NCI-H1930 (cell line): ENCODE data around the gene TRERF1.
"Not testable (repeated sequence)": the region's sequence is repeated elsewhere in the genome, so short reads cannot be mapped to it uniquely, and the experiment has no call there.

Source experiments
- DNase-seq, 2 experiments: peaks; one replicate each; lab custom pipeline; 2025; lab: John Stamatoyannopoulos, UW

The TRERF1 gene

GRCh38 chr6:42222448-42222847 lies 229.3 kb downstream of the TRERF1 start:
- DNase-seq = no peak

DNA sequence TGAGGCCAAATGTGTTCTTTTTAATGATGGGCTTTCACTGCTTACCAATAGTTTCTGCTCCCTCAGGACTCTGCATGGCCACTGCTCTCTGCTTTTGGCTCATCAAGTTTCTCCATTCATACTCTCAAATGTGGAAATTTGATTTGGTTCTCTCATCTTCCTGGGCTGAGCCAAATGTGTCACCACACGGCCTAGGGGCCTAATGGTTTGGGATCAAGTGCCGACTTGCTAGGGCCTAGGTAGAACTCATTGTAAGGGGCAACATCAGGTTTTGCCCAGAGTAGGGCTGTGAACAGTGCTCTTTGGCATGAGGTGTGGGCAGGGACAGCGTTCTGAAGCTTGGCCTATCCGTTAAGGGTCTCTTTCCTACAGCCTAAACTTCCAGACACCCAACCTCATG lies 230.2 kb downstream of the TRERF1 start:
- no peak for DNase-seq

DNA sequence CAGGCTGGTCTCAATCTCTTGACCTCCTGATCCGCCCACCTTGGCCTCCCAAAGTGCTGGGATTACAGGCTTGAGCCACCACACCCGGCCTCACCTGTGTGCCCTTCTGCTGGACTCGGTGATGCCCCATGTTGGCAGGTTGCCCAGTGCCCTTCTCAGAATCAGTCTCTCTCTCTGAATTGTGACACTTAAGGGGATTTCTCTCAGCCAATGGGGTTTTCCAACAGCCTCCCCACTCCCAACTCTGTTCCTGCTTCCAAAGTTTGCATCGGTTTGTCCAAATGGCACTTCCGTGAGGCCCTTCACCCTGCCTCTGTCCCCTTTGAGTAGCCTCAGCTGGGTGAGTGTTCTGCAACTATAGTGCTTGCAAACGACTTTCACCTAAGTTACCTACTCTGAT lies 230.9 kb downstream of the TRERF1 start:
- DNase-seq = no peak

DNA sequence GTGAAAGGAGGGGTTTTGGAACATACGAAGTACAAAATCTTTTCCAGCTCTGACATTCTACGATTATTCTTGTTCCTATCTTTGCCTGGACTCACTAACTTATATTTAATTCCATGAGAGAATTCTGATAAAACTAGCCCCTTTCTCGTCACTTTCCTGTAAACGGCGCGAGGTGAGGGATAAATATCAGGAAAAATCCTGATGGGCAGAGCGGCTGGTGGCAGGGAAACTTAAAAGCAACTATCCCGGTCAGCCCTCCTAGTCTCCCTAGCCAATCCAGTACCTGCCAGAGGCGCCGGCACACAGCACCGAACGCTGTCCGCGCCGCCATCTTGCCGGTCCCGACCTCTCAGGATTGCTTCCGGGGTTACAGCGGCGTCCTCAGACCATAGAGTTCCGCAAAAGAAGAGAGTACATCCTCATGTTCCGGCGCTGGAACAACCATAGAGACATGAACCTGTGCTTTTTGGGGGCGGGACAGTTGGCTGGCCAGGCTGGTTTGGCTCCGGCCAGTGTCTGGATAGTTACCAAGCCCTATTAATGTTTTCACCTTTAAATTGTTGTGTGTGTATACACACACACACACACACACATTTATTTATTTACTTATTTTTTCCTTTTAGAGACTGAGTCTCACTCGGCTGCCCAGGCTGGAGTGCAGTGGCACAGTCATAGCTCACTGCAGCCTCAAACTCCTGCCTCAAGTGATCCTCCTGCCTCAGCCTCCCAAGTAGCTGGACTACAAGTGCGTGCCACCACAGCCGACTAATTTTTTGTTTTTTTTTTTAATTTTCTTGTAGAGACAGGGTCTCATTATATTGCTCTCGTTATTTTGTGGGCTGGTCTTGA lies 234.0 kb downstream of the TRERF1 start, which contains the start of gene MRPS10:
Gene MRPS10, minus strand, starts transcription at position 343 of the 849 bp plus-strand sequence. Its CDS starts 12 bp downstream, at position 331.
- DNase-seq = peak; percentile 91 to 95

DNA sequence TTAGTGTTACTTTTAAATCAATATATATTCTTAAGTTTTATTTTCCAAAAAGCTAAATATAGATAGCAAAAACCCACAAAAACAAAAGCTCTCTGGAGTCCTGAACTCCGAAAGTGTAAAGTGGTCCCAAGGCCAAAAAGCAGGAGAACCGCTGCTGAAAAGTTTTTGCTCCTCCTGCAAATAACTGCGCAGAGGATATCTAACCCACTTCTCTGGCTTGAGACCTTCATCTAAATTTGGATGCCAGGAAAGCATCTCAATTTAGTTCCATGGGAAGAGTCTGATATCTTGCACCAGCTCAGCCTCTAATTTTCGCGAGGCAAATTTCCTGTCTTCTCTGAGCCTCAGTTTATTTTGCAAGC lies 234.6 kb downstream of the TRERF1 start:
- DNase-seq = no peak

- DNase-seq = not testable (repeated sequence)
Observed at GRCh38 chr6:42216495-42216894, 235.2 kb downstream of the TRERF1 start.

GRCh38 chr6:42212442-42212841 lies 239.3 kb downstream of the TRERF1 start:
- DNase-seq = no peak

DNA sequence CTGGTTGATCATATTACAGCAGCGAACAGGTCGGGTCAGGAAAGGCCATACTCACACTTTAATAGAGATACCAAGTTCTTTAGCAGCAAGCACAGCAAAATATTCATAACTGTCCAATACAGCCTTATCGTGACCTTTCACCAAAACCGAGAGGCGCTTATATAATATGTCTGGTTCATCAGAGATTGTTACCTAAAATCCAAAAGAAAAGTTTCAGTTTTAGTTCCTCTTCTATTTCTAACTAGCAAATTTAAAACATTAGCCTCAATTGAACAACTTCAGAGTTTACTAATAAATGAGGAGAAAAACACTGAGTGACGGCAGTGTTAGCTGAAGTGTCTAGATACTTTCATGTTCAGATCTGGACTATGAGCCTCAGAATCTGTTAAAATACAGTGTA lies 240.0 kb downstream of the TRERF1 start:
- no peak for DNase-seq

DNA sequence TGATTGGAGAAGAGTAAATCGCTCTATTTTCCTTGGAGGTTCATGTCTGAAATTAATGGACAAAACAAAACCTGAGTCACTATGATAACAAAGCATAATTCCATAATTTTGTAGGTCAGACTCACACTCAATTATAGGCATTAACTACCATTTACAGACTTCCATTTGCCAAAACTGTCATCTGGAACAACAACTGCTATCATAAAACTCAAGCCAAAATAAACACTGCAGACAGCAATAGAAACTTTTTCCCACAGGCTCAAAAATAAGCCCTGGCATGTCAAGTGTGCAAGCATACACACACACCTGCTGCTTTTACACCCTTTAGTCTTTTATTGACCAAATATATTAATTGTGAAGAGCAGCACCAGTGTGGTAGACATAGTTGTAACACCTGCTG lies 241.2 kb downstream of the TRERF1 start:
- no peak for DNase-seq

- DNase-seq = not testable (repeated sequence)
Observed at GRCh38 chr6:42207559-42207958, 244.2 kb downstream of the TRERF1 start.

DNA sequence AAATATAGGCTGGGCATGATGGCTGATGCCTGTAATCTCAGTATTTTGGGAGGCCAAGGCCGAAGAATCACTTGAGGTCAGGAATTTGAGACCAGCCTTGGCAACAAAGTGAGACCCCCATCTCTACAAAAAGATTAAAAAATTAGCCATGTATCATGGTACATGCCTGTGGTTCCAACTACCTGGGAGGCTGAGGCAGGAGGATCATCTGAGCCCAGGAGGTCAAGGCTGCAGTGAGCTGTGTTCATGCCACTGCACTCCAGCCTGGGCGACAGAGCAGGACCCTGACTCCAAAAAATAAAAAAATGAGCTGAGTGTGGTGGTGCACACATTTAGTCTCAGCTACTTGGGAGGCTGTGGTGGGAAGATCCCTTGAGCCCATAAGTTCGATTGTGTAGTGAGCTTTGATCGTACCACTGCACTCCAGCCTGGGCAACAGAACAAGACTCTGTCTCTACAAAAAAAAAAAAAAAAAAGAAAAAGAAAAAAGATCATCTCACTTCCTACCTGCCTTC lies 246.9 kb downstream of the TRERF1 start:
- no peak for DNase-seq

DNA sequence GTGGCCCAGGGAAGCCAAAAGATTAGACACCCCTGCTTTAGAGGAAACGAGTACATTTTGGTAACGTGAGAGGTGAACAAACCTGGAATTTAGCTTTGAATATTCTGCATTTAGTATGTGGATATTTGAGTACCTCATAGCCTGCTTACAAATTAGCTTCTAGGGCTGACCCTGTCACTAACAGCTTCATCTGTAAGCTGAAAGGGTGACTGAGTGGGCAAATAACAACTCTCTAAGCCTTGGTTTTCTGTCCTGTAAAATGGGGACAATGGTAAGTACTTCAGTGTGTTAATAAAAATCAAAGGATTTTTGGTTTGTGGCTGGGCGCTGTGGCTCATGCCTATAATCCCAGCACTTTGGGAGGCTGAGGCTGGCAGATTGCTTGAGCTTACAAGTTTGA lies 248.5 kb downstream of the TRERF1 start:
- no peak for DNase-seq

DNA sequence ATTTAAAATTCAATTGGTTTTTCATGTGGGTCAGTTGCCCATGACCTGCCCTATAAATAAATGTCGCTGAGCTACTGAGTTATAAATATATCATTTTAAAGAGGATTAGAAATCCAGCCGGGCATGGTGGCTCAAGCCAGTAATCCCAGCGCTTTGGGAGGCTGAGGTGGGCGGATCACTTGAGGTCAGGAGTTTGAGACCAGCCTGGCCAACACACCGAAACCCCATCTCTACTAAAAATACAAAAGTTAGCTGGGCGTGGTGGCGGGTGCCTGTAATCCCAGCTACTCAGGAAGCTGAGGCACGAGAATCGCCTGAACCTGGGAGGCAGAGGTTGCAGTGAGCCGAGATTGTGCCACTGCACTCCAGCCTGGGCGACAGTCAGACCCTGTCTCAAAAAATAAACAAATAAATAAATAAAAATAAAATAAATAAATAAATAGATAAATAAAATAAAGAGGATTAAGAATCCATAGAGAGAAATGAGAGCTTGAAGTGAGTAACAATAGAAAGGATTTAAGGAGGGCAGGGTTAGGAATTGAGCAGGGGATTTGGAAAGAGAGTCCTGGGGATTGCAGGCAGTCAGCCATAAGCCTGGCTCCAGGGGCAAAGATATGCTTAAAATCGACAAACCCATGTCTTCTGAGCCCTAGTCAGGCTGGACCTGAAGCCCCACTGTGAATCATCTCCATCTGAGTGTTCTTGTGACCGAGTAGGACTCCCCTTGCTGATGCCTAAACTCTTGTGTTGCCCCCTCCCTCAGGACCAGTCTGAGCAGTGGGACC lies 249.4 kb downstream of the TRERF1 start:
- DNase-seq = not testable (repeated sequence)

DNA sequence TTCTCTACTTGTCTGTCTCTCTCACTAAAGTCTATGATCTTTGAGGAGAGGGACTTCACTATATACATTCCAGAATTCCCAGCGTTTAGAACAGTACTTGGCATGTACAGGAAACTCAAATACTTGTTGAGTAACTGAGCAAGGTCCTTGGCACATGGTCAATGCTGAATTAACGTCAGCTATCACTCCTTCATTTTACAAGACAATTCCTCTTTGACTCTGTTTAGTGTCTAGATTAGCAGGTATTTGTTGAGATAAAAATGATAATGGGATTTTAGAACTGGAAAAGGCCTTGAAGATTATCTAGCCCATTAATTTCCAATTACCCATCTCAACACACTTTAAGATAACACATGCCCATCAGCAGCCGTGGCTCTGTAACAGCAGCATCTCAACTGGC lies 250.3 kb downstream of the TRERF1 start:
- no peak for DNase-seq

- no peak for DNase-seq
Observed at GRCh38 chr6:42200035-42200434, 251.7 kb downstream of the TRERF1 start.

DNA sequence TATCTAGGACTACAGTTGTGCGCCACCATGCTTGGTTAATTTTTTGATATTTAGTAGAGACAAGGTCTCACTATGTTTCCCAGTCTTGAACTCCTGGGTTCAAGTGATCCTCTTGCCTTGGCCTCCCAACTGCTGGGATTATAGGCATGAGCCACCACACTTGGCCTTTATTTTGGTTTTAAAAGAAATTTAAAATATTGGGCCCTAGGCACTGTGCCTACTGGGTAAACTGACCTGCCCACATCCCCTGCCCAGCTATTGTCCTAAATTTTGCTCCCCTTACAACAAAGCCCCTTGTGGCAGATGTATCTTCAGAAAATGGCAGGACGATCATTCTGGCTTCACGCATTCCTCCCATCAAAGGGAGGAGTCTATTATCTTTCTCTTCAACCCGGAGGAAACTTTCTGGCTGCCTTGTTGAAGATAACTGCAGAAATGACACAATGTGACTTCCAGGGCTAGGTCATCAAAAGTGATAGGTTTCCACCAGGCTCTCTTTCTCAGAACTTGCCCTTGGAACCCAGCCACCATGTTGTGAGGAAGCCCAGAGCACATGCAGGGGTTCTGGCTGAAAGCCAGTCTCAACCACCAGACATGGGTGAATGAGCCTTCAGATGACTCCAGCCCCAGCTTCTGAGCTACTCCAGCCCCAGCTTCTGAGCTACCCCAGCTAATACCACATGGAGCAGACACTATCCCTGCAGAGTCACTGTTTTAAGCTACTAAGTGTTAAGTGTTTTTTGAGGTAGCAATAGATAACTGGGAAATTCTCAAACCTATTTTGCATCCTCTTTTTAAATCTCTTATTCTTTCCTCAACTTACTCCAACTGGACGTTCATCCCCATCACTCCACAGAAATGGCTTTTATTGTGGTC lies 252.4 kb downstream of the TRERF1 start:
- no peak for DNase-seq

DNA sequence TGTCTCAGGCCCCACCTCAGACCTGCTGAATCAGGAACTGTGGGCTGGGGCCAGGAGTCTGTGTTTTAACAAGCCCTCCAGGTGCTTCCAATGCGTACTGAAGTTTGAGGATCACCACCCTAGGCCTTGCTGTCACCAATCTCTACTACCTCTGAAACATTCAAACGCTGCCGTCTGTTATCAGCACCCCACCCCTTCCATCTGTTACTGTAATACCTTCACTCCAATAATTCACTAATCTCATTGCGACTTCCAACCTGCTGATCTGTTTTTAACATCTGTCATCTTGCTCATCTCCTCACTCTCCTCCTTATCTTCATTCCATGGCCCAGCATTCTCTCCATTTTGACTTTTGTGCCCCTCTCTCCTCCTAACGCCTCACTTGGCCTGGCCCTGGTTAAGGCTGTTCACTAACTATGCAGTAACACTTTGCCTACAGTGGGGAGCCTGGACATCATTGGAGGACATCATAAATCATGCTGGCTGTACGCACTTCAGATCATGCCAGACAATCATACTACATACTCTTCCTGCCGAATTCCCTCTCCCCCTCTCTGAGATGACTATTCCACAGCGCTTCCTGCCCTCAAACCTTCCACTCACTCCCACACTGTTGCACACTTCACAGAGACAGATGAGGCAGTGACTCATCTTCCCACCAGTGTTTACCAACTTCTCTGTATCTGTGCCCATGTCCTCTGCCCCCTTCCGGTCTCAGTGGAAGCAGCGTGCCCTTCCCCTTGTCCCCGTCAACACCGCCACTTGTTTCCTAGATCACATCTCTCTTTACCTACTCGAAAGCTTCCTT lies 254.0 kb downstream of the TRERF1 start:
- no peak for DNase-seq

- DNase-seq = no peak
Observed at GRCh38 chr6:42195415-42195814, 256.3 kb downstream of the TRERF1 start.

- DNase-seq = no peak
Observed at GRCh38 chr6:42194056-42194455, 257.7 kb downstream of the TRERF1 start.

- no peak for DNase-seq
Observed at GRCh38 chr6:42193491-42193894, 258.2 kb downstream of the TRERF1 start.

DNA sequence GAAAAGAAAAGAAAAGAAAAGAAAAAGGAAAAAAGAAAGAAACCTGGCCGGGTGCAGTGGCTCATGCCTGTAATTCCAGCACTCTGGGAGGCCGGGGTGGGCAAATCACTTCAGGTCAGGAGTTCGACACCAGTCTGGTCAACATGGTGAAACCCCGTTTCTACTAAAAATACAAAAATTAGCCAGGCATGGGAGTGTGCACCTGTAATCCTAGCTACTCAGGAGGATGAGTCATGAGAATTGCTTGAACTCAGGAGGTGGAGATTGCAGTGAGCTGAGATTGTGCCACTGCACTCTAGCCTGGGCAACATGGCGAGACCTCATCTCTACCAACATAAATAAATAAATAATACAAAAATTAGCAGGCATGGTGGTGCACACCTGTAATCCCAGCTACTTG lies 259.3 kb downstream of the TRERF1 start:
- DNase-seq = not testable (repeated sequence)
